Ureter (tissue), 1 donor: Measurements from ENCODE around the gene DNAAF3. TPM values are rescaled to one million over a fixed set of nuclear protein-coding genes. Genes with fewer than 3 reads are reported as not detected.
"Not testable (repeated sequence)": the region's sequence is repeated elsewhere in the genome, so short reads cannot be mapped to it uniquely, and the experiment has no call there.

Experiments
- DNase-seq: peaks from one replicate; pipeline ENCODE4 v3.0.0-alpha.2; 2020; ENCODE audit warnings: low spot score
- total RNA-seq: library from RNA; stranded (reverse); gene quantifications from one replicate; pipeline ENCODE4 v1.2.4, GENCODE V29; 2023
- donor health status: DM: yes; HTN: yes; CAD: no.

The DNAAF3 gene
- total RNA-seq, 1 donor from 2014 or later: 1.6 TPM

GRCh38 chr19:55175117-55175867 lies 8.9 kb upstream of the DNAAF3 start:
- DNase-seq: no peak

GRCh38 chr19:55174425-55175116 lies 8.2 kb upstream of the DNAAF3 start:
- DNase-seq: no peak

DNA sequence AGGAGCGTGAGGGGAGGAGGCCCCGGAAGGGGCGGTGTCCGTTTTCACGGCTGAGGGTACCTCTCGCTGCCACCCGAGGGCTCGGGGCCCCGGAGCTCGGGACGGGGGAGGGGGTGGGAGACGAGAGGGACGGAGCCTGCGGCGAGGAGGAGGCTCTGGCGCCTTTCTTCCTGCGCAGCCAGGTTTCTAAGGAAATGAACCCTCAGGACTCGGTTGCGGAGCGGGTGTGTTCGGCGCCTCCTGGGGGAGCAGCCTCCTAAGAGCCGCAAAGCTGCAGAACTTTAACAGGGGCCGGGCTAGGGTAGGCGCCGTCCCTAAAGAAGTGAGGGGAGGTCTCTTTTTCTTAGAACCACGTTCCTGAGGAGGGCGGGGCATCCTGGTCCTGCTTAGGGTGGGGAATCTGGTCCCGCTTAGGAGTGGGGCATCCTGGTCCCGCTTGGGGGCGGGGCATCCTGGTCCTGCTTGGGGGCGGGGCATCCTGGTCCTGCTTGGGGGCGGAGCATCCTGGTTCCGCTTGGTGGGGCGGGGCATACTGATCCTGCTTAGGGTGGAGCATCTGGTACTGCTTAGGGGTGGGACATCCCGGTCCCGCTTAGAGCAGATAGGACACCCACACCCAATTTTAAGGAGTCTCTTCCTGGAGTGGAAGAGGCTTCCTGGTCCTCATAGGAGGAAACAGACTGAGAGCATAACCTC lies 7.4 kb upstream of the DNAAF3 start:
- DNase-seq: no peak

- DNase-seq: no peak
Measured at GRCh38 chr19:55173186-55173713, 6.8 kb upstream of the DNAAF3 start.

GRCh38 chr19:55172741-55173140 lies 6.3 kb upstream of the DNAAF3 start:
- no peak for DNase-seq

- DNase-seq: not testable (repeated sequence)
Measured at GRCh38 chr19:55172318-55172717, 5.9 kb upstream of the DNAAF3 start.

- no peak for DNase-seq
Measured at GRCh38 chr19:55171440-55171839, 5.0 kb upstream of the DNAAF3 start.

GRCh38 chr19:55169136-55169535 lies 2.7 kb upstream of the DNAAF3 start:
- no peak for DNase-seq

DNA sequence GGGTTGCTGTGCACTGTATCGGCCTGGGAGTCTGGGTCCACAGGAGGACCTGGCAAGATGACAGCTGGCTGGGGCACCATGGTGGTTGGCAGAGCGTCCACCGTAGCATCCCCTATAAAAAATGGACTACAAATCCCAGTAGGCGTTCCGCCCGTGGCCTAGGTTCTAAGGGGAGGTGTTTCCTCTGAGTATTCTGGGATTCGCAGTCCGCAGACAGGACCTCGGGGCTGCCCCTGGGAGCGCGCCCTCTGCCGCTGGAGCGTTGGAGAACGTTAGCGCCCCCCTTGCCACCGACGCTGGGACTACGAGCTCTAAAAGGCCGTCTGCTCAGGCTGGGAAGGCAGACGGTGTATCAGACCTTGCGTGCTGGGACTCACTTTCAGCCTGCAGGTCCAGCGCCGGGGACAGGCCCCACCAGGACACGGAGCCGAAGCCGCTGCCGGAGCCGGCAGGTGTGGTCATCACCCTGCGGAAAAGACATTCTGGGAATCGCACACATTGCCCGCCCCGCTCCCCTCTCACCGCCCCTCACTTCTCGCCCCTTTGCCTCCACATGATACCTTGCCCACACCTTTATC lies 372 bp downstream of the DNAAF3 start:
- DNase-seq: peak; percentile 66

- DNase-seq: no peak
Measured at GRCh38 chr19:55161571-55162322, 4.7 kb downstream of the DNAAF3 start.

DNA sequence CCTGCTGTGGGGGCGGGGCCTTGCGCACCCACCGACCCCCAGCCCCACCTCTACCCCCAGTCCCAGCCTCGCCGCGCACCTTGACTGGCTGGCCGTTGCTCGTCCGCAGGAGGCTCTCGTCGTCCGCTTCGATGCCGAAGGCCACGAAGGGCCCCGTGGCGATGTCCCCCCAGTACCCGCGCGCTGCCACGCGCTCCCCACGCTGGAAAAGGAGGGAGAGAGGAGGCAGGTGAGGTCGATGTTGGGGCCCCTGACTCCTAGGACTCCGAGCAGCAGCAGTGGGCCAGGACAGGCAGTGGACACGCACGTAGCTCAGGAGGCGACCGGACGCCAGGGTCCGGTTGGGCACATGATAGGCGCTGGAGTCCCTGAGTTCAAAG lies 5.4 kb downstream of the DNAAF3 start:
- DNase-seq: no peak

GRCh38 chr19:55160128-55160985 lies 6.1 kb downstream of the DNAAF3 start:
- peak; percentile 78 for DNase-seq

DNA sequence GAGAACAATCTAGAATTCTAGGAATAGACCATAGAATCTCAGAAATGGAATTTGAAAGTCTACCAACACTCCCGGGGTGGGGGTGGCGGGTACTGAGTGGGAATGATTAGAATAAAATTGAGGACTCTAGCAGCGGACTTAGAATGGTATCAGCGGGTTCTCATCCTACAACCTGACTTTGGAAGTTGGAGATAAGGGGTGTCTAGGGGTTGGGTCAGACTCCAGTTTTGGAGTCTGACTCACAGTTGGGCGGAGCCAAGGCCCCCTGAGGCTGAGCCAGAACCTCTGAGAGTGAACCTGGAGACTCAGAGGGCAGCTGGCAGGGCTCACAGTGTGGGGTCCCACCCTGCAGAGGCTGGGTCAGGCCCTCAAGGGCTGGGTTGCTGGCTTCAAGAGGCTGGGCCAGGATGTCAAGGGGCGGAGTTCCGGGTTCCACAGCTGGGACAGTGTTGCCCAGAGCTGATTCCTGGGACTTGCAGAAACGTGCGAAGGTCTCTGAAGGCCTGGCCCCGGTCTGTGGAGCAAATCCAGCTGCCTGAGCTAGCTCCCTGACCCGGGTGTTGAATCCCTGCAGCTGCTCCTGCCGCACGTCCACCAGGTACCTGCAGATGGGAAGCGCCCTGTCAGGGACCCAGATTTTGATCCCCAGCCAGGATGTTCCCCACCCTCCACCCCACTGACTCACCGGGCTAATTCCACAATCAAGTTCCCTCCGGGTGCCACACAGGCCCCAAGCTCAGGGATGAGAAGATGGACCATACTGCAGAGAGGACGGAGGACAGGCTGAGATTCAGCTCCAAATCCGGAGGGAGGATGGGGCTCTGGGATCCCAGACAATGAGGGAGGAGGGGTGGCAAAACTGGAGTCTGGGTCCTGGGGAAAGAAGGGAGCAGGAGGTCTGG lies 7.3 kb downstream of the DNAAF3 start:
- DNase-seq: no peak

- DNase-seq: no peak
Measured at GRCh38 chr19:55158423-55158822, 8.0 kb downstream of the DNAAF3 start.

DNA sequence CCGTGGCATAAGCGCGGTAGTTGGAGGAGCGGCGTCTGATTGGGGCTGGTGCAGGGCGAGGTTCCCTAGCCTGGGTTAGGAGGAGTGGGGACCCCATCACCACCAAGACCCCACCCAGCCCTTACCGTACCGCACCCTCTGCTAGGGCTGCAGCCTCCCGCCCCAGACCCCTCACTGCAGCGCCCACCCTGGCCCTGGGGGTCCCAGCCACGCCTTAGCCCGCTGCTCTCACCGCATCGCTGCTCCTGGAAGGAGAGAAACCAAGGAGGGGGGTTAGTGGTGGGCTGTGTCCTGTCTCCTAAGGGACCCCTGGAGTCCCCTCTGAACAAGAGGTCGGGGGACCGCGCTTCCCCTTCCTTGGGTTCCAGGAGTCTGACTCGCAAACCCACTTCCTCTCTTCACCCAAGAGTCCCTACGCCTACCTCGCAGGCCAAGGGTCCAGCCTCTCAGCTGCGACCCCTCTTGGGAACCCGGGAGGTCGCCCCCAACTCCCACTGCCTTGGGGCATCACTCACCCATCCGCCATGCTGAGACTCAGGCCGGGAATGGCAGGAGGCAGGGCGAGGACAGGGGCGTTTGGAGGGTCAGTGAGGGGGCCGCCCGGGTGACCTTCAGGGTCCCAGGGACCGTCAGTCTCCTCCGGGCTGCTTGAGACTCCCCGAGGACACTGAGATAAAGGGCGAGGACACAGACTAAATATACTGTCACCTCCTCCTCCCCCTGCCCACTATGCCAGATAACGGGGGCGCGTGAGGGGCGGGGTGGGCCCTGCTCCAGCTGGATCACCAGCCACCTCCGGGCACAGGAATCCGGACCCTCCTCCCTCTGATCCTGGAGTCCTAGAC lies 9.1 kb downstream of the DNAAF3 start, which contains the start of gene TNNI3:
Gene TNNI3, minus strand, starts transcription at position 669 of the 845 bp plus-strand sequence. Its CDS starts 143 bp downstream, at position 526.
- DNase-seq: no peak

- no peak for DNase-seq
Measured at GRCh38 chr19:55156202-55157063, 10.0 kb downstream of the DNAAF3 start.

DNA sequence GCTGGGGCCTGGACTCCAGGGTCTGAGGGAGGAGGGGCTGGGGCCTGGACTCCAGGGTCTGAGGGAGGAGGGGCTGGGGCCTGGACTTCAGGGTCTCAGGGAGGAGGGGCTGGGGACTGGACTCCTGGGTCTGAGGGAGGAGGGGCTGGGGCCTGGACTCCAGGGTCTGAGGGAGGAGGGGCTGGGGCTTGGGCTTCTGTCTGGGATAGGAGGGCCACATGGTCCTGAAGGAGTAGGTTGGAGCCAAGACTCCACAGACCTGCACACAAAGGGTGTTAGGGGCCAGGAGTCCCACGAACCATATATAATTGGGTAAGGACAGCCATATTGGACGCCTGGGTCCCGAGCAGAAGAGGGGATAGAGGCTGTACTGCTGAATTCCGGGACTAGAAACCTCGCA lies 10.6 kb downstream of the DNAAF3 start:
- DNase-seq: not testable (repeated sequence)
